HG03469 (cell line): ENCODE data around the gene NDUFA3.

Source experiments
- ATAC-seq: cut with Tn5 transposase; IDR thresholded peaks from one replicate; pipeline ENCODE4 v1.9.1; 2021; ENCODE audit warnings: mild to moderate bottlenecking, moderate library complexity, moderate number of reproducible peaks; ENCODE audit not compliant: unreplicated experiment

NDUFA3 gene

DNA sequence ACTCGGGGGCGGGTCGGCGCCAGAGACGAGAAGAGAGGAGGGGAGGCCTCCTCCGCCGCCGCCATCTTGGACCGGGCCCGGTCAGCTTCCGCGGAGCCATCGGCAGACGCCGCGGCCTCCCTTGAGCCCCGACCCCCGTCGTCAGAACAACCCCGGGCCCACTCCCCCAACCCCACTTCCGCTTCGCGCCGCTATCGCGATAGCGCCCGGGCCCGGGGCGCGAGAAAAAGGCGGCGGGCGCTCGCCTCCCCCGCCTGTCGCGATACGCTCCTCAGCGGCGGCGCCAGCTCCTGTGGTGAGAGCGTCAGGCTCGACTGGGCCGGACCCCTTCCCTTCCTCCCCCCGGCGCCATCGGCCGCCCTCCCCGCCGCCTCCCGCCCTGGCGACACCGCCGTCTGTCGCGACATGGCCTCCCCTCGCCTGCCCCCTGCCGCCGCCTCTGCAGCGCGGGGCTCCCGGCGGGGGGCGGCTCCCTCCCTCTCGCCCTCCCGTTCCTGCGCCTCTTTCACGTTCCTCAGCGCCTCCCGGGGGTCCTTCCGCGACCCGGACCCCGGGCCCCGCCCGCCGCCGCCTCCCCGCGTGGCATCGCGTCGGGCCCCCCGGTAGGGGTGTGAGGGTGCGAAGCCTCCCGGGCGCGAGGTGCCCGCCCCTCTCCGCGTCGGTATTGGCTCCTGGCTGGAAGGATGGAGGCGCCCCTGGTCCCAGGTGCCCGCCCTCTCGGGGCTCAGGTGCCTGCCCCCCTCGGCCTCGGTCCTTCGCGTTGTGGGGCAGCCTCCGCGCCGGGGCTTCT lies 35.2 kb downstream of the NDUFA3 start, which contains the start of gene CNOT3:
TSS of gene CNOT3 (plus strand) at position 64 of the 790 bp plus-strand sequence. CDS start 5,217 bp downstream, outside the sequence.
- ATAC-seq: no peak

DNA sequence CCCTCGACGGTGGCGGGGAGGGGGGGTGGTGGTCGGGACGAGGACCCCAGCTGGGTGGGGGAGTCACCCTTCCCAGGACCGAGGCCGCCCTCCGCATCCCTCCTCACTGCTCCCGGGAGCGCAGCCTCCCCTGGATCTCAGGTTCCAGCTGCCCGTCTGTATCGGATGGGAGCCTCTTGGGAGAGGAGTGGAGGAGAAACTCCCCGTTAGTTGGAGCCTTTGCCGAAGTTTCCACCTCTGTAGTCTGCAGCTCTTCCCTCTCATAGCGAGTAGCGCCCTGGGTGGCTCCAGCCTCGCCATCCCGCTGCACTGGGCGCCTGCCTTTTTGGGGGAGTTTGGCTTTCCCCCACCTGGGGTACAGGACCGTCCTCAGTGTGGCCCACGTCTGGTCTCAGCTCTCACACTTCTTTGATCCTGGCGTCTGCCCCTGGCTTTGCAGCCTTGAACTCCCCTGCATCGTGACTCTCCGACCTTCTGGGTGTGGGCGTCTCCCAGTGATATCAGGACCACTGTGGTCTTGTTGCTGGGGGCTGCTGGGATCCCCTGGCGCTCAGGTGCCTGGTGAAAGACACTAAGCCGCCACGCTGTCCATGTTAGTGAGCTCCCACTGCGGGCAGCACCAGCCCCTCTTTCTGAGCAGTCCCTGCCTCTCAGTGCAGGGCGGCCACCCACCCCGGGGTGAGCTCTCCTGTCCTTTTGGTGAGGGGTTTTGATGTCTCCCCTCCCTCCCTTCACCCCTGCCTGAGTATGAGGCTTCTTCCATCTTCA lies 36.0 kb downstream of the NDUFA3 start:
- no peak for ATAC-seq

DNA sequence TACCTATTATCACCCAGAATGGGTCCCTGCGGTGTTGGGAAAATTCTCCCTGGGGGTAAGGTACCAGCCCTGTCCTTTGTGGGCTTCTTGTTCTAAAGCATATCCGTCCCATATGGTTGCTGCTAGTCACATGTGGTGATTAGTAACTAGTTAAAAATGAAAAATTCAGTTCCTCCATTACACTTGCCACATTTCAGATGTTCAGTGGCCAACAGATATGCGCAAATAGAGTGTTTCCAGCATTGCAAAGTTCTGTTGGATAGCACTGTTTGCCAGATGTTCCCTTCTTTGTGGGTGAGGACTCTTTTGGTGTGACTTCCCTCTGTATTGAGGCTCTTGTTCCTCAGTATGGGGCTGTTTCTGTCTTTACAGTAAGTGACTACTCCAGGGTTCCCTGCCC lies 38.7 kb downstream of the NDUFA3 start:
- no peak for ATAC-seq

DNA sequence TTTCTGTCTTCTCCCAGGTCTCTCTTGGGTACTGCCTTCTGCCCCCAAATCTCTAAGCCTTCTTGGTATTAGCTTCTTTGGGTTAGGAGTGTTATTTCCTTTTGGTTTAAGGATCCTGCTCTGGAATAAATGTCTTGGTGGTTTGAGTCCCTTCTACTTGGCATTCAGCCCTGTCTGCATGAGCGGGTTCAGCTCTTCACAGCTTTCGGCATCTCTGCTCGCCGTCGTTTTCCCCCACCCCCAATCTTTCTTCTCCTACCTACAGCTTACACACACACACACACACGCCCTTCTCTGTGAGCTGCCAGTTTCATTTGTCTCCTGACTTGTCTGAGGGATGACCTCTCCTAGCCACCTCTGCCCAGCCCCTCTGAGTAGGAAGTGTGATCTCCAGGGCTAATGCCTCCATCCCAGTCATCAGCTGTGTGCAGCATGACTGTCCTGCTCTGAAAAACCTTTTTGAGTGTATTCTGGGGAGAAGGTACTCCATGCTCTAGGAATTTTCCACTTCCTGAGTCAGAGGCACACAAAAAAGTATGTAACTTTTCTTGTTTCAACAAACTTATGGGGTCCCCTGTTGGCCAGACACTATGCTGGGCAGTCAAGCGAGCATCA lies 39.6 kb downstream of the NDUFA3 start:
- ATAC-seq: no peak

DNA sequence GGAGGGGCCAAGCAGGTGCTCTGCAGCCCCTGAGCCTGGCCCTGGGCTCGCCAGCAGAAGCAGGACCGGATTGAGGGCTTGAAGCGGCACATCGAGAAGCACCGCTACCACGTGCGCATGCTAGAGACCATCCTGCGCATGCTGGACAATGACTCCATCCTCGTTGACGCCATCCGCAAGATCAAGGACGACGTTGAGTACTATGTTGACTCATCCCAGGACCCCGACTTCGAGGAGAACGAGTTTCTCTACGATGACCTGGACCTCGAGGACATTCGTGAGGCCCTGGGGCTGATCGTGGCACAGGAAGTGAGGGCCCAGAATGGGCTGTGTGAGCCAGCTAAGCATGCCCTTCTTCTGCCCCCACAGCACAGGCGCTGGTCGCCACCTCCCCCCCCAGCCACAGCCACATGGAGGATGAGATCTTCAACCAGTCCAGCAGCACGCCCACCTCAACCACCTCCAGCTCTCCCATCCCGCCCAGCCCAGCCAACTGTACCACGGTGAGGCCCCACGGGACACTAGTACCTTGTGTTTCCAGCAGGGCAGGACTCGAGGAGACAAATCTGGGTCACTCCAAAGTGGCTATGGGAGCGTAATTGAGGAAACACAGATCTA lies 43.0 kb downstream of the NDUFA3 start:
- ATAC-seq: no peak

DNA sequence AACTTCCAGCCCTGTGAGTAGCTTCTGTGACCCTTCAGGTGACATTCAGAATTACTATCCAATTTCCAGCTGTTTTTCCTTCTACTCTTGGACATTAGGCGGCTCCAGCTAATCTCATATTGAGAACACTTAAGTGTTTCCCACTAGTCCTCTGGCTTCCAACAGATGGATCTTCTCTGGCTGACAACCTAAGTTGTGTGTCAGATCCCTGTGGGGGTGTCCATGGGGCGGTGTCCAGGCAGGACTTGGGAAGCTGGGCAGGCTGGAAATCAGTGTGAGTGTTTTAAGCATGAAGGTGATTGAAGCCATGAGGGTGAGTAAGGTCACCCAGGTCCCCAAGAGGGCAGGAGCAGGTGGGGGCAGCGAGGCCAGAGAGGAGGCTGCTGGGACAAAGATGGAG lies 45.0 kb downstream of the NDUFA3 start:
- no peak for ATAC-seq

DNA sequence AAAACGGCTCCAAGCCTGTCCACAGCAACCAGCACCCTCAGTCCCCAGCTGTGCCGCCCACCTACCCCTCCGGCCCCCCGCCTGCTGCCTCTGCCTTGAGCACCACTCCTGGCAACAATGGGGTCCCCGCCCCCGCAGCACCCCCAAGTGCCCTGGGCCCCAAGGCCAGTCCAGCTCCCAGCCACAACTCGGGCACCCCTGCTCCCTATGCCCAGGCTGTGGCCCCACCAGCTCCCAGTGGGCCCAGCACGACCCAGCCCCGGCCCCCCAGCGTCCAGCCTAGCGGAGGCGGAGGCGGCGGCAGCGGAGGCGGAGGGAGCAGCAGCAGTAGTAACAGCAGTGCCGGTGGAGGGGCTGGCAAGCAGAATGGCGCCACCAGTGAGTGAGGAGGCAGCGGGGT lies 45.5 kb downstream of the NDUFA3 start:
- no peak for ATAC-seq

DNA sequence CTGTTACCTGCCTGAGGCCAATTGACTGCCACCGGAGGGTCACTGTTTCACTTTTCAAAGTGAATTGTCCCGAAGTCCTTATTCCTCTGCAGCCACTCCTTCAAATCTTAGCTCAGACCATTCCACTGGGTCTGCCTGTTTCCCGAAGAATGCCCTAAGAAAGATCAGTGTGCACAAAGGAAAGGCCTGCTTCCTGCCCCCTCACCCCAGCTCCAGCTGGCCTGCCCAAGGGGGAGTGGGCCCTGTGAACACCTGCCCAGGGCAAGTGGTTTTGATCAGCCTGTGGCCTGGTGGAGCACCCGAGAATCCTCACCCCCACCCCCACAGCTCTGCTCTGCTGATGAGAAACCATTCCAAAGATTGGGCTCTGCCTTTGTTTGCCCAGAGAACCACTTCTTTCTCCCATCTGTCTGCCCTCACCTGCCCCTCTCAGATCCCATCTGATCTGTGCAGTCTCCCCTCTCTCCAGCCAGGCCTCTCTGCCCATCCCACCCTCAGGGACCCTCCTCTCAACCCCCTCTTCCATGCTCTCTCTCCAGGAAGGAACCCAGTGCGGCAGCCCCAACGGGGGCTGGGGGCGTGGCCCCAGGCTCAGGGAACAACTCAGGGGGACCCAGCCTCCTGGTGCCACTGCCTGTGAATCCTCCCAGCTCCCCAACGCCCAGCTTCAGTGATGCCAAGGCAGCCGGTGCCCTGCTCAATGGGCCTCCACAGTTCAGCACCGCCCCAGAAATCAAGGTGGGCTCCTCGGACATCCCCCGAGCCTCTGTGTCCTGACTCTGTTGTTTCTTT lies 46.6 kb downstream of the NDUFA3 start:
- ATAC-seq: no peak

DNA sequence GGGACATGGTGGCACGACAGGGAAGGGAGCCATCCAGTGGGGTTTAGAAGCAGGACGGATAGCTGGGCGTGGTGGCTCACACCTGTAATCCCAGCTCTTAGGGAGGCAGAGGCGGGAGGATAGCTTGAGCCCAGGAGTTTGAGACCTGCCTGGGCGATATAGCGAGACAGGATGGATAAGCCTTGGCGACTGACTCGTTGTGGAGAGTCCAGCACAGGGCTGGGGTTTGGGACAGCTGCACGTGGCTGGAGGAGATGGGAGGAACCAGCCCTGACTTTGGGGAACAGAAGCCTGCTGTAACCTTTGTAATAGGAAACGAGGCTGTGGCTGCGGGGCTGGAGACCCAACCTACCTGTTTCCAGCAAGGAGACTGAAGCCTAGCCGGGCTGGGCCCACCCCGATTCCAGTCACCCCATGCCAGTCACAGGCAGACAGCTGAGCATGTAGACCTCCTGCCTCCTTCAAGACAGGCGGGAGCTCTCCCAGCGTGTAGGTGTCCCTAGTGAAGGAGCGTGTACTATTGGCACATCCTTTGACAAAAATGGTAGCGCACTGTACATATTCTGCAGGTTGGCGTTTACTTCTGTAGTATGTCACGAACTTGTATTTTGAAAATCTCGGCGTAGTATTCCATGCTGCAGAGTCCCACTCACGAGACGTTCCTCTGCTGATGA lies 48.8 kb downstream of the NDUFA3 start:
- no peak for ATAC-seq

DNA sequence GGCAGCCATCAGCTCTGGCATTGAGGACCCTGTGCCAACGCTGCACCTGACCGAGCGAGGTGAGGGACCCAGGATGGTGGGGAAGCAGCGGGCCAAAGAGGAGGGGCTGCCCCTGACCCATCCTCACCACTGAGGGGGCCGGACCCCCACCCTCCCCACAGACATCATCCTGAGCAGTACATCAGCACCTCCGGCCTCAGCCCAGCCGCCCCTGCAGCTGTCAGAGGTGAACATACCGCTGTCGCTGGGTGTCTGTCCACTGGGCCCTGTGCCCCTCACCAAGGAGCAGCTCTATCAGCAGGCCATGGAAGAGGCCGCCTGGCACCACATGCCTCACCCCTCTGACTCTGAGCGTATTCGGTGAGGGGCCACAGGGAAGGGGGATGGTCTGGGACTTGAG lies 49.6 kb downstream of the NDUFA3 start:
- ATAC-seq: no peak

DNA sequence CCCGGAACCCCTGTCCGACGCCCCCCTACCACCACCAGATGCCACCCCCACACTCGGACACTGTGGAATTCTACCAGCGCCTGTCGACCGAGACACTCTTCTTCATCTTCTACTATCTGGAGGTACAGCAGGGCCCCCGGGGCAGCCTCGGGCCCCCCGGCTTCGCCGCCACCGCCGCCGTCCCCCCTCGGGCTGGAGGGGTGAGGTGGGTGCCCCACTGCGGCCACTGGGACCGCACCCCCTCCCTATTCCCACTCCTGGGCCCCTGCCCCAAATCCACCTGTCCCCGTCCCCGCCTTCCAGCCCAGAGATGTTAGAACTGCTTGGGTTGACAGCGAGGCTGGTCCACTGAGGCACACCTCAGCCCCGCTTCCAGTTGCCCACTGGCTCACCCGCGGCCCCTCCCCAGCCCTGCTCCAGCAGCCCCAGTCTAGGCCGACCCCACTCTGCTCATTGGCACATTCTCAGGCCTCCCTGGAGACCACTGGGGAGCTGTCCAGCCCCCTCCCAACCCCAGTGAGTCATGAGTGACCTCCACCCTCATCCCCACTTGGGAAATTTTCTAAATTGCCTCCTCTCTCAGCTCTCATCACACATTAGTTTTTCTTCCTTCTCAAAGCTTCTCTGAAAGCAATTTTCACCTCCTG lies 50.3 kb downstream of the NDUFA3 start:
- ATAC-seq: no peak

DNA sequence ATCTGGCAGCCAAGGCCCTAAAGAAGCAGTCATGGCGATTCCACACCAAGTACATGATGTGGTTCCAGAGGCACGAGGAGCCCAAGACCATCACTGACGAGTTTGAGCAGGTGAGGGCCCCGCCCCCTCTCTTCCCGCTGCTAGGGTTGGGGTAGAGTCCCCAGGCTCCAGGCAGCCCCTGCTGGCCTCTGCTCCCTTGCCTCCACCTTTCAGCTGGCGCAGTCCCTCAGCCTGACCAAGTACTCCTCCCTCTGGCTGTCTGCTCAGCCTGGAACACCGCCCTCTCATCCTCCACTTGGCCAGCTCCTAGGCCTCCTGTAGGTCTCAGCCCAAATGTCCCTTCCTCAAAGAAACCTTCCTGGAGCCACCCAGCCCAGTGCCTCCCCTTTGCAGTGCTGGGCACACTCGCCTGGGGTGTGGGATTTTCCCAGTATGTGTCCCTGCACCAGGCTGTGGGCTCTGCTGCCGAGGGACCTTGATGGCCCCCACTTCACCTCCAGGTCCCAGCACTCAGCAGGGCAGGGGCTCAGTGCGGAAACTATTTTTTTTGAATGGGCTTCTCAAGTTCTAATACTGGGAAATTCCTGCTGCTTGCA lies 51.2 kb downstream of the NDUFA3 start:
- no peak for ATAC-seq

DNA sequence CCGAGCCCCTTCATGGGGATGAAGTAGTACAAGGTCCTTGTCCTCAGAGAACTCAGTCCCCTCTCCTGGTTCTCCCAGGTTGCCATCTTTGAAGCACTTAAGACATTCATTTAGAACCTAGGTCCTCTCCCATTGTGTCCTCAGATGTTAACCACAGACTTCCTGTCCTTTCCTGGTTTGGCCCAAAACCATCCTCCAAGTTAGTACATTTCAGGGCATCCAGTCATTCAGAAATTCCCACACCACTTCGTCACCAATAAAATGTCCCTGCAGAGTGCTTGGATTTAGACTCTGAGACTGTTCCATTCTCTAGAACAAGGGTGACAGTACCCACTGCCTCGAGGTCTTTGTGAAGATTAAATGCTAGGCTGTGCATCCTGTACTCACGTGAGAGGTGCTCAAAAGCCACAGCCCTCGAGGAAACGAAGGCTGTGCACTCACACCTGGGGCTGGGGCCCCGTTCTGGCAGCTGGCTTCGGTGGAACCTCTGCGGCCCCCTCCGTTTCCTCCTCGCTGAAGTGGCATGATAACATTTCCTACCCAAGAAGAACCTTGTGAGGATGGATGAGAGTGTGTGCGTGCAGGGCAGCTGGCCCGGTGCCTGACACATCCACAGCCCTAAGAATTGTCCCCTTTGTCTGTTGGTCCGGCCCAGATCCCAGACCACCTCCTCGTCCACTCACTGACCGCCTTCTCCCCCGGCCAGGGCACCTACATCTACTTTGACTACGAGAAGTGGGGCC lies 52.1 kb downstream of the NDUFA3 start:
- no peak for ATAC-seq

DNA sequence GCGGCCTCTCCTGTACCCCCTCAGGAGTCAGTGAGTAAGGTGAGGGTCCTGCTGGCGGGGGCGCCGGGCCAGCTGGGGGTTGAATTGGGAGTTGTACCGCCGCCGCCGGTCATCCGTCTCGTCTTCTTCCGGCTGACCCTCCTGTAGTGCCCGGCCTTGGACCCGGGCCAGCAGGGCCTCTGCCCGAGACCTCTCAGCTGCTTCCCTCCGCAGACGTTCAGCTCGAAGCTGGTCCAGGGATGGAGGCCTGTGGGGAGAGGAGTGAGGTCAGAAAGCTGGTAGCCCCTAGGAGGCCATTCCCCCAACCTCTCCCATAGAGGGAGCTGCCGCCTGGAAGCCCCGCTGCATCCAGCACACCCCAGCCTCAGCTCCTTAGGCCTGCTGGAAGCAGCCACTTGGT lies 53.0 kb downstream of the NDUFA3 start:
- ATAC-seq: no peak

DNA sequence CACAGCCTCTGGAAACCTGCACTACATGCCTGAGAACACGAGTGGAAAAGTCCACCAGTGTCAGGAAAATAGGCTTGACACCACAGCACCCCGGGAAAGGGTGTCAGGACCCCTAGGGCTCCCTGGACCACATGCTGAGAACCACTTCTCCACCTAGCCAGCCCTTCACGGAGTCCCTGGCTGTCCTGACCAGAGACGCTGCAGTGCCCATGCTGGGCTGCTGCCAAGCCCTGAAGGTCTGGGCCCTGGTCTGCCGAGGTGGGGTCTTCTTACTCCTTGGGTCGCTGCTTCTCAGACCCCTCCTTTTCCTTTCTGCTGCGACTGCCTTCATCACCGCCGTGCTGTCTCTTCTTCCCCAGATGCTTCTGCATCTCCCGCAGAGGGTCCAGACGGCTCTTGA lies 53.8 kb downstream of the NDUFA3 start:
- ATAC-seq: no peak

DNA sequence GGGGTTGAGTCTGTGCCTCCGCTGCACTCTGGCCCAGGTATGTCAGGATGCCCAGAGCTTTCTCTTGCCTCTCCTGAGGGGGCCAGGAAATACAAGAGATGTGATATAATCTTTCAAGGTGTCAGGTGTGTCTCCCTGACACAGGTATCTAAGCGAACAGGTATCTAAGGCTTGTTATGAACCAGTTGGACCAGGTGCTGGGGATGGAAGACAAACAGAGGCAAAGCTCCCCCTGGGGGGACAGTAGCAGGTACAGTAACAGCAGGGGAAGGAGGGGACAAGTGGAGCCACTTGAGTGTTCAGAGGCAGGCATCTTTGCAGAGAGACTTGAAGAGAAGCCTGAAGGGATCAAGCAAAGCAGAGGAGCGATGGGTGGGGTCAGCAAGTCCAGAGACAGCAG lies 54.3 kb downstream of the NDUFA3 start:
- no peak for ATAC-seq
